Hematopoietic multipotent progenitor cell treated with erythropoietin and hydrocortisone succinate and interleukin-3 and kit ligand, for 8 days (in vitro differentiated cells): Measurements from ENCODE around the gene BAHCC1.

Source experiments
- DNase-seq: peaks from one replicate; pipeline ENCODE4 v3.0.0-alpha.2; 2015

Gene BAHCC1

GRCh38 chr17:81387100-81388090, 7.9 kb upstream of the BAHCC1 start:
- no peak for DNase-seq

DNA sequence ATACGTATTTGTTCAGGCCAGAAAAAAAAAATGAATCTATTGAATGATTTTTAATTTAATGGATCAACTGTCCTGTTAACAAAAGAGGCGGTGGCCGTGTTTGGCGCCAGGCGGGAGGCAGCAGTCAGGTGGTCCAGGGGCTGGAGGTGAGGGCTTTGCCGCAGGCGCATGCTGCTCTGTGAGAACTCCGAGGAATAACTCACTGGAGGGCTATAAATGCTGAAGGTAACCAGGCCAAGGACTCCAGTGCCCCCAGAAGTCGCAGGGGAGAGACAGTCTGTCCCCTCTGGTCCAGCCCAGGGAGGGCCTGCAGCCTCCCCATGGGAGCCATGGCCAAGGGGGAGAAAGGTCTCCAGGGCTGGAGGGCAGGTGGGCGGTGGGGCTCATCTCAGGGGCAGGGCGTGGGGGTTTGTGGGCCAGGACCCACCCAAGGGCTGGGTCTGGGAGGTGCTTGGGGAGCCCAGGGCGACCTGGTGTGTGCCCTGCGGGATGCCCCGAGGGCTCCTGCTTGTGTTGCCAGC, 7.1 kb upstream of the BAHCC1 start:
- no peak for DNase-seq

DNA sequence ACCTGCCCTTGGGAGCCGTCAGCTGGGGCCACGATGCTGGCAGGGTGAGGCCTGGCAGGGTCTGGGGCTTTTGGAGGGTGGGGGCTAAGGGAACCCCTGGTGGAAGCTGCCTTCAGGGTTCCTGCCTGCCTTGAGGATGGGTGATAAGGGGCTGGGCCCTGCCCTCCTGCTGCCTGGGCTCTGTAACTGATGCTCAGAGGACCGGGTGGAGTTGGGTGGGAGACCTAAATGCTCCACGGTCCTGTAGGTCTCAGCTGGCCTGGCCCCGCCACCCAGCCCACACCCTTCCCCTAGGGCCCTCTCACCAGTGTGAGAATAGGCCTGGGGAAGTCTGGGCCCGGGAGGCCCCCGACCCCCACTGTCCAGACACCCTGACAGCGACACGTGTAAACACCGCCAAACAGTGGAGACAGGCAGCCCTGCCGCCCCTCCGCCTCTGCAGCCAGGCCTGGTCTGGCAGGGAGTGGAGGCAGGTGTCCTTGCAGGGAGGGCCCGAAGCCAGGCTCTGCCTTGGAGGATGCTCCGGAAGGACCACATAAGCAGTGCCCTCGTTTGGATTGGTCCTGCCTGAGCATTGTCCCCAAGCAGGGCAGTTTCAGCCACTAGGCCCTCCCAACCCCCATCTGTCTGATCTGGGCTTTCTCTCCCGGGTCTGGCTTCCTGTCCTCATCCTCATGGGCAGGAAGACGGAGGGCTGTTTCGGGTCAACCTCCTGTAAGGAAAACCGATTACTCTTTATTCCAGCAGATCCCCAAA, 6.5 kb upstream of the BAHCC1 start:
- DNase-seq: no peak

GRCh38 chr17:81389585-81389984, 5.7 kb upstream of the BAHCC1 start:
- DNase-seq: no peak

GRCh38 chr17:81390029-81390872, 5.0 kb upstream of the BAHCC1 start:
- no peak for DNase-seq

DNA sequence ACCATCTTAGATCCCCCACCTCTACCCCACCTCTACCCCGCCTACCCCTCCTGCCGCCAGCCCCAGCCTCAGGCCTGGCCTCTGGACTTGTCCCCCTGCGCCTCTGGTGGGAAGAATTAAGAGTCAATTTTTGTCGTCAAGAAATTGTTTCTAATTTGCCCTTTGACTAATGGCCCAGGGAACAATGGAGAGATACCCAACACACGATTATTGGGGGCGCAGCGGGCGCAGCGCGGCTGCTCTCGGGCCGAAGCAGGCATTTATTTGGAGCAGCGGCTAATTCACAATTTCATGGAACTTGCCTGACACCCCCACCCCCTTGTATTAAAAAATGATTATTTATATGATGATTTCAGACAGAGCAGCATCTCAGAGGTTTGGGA, 4.4 kb upstream of the BAHCC1 start:
- DNase-seq: no peak

DNA sequence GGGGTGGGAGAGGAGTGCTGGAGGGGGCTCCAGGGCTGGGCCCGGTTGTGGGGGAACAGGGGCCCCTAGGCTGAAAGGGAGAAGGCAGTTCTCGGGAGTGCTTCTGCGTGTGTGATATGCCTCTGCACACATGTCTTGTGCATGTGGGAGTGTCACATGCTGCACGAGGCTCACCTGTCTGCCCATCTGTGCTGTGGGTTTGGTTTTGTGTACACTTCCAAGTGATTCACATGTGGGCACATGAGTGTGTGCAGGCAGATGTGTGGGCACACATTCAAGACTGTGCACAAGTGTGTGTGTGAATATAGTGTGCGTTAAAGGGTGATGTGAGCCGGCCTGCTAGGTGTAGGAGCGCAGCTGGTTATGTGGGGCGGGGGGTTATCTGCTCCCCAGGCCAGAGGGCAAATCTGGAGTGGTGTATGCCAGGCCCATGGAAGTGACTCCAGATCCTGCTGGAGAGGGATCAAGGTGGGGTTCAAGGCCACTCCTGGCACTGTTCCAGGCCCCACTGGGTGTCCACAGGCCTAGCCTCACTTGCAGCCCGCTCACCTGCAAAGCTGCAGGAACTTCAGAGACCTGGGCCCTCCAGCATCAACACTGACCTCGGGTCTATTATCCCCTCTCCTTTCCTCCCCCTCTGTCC, 3.8 kb upstream of the BAHCC1 start:
- no peak for DNase-seq

GRCh38 chr17:81391936-81392908, 3.0 kb upstream of the BAHCC1 start:
- no peak for DNase-seq

GRCh38 chr17:81392909-81393654, 2.2 kb upstream of the BAHCC1 start:
- no peak for DNase-seq

- peak; percentile 99 for DNase-seq
These were observed 1.4 kb upstream of the BAHCC1 start for GRCh38 chr17:81393684-81394376.

DNA sequence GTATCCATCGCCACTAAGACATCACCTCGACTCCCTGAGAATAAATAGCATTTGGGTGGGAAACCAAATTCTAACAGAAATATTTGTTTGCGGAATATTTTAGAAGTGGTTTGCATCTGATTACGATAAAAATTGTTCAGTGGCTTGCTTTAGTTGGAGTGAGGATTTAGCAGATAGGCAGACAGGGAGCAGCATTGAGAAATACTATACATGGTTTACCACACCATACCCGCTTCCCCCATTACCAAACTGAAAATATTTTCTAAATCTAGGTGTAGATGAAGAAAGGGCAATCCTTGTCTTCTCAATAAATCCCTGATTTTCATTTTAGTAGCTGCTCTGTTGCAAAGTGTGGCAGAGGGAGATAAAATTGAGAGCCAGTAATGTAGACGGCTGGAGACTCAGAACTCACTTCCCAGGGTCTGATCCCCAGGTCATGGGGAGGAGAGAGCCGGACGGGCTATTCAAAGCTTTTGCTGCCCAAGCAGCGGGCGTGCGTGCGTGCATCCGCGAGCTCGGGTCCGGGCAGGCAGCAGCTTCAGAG, 808 bp upstream of the BAHCC1 start:
- no peak for DNase-seq

GRCh38 chr17:81395600-81396277, 482 bp downstream of the BAHCC1 start:
- DNase-seq: no peak

DNA sequence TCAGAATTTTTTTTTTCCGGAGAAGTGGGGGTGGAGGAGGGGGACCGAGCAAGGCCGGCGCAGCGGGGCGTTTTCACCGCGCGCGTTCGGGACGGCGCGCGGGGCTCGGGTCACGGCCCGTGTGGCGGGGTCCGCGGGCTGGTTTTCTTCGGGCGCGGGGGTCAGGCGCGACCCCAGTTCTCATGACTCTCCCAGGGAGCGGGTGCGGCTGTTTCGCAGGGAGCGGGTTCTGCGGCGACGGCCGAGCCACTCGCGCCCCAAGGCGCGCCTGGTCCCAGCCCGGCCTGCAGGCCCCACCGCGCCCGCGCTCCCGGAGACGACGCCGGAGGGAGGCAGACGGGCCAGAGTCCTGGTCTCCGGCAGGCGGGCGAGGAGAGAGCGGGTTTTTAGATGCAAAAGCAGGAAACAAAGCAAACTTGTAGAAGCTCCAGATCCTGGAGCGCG, 1.0 kb downstream of the BAHCC1 start:
- DNase-seq: no peak

GRCh38 chr17:81396722-81397313, 1.6 kb downstream of the BAHCC1 start:
- no peak for DNase-seq

DNA sequence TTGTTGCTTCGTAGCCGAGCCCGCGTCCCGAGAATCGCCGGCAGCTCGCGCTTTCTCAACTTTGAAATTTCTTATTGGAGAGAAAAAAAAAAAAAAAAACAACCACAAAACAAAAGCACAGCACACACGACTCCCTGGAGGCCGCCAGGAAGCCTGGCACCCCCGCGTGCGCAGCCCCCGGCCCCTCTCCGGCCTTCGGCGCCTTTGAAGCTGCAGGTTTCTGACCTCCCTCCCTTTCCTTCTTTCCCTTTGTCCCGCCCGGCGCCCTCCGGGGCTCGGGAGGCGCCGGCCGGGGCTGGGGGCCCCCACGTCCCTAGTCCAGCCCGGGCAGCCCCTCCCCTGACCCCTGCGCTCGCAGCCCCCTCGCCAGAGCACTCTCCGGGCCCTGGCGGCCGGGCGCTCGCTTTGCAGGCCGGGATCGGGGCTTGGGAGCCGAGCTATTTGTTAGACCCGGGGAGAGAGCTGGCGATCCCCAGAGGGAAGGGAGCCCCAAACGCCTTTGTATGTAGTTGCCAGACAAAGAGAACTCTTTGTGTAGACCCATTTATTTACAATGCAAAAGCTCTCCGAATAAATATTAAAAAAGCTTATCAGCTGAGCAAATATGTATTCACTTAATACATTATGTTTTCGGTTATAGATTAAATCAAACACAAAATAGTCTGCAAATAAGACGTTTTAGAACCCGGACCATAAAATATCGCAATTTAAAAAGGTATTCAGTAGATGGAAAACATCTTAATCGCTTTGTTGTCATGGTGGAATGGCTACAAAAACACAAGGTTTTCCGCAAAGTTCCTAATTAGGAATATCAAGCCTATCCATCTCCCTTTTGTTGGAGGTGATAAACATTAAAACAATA, 2.3 kb downstream of the BAHCC1 start:
- peak; percentile 12 for DNase-seq

GRCh38 chr17:81398176-81398831, 3.0 kb downstream of the BAHCC1 start:
- no peak for DNase-seq
